ENCODE results near the gene SND1. TPM values are rescaled to one million over a fixed set of nuclear protein-coding genes. Genes with fewer than 3 reads are reported as not detected.

The SND1 gene
- total RNA-seq, 1 donor = 202 TPM

DNA sequence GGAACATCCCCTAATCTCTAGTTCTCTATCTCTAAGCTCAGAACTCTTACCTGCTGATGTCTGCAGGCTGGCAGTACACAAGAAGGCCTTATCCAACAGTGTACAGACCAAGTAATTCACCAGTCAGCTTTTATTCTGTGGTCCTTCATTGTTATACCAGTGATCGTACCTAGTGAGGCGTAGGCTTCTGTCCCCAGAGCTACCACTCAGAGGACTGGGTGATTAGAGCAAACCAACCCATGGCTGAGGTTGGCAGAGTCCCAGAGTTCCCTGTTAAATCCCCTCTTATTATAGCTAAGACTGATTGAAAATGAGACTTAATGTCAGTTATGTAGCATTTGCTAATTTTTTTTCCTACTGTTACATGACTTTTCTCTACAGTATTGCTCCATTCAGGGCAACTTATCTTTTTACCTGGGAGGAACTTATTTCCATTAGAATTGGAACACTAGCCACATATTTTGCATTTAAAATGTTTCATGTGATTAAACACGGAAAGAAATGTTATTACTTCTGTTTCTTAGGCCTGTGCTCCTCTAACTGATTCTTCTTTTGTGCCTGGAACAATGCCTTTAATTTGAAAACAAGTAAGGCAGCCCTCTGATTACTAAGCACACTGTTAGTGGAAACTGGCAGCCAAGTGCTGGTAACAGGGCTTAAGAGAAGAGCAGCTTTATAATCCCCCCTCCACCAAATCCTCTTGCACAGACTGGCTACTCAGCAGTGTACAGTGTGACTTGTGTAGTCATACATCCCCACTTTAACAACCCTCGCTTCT, 252.1 kb downstream of the SND1 start:
- DNase-seq (ENCODE audit: low read depth) = no peak
- H3K4me3 ChIP-seq (ENCODE audit: low read depth, low read length) = no peak overlapping the region
- TF ChIP-seq, protein P1, sequence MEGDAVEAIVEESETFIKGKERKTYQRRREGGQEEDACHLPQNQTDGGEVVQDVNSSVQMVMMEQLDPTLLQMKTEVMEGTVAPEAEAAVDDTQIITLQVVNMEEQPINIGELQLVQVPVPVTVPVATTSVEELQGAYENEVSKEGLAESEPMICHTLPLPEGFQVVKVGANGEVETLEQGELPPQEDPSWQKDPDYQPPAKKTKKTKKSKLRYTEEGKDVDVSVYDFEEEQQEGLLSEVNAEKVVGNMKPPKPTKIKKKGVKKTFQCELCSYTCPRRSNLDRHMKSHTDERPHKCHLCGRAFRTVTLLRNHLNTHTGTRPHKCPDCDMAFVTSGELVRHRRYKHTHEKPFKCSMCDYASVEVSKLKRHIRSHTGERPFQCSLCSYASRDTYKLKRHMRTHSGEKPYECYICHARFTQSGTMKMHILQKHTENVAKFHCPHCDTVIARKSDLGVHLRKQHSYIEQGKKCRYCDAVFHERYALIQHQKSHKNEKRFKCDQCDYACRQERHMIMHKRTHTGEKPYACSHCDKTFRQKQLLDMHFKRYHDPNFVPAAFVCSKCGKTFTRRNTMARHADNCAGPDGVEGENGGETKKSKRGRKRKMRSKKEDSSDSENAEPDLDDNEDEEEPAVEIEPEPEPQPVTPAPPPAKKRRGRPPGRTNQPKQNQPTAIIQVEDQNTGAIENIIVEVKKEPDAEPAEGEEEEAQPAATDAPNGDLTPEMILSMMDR (IDR thresholded peaks at IDR 0.05; ENCODE audit: insufficient read depth, low read length) = no peak

DNA sequence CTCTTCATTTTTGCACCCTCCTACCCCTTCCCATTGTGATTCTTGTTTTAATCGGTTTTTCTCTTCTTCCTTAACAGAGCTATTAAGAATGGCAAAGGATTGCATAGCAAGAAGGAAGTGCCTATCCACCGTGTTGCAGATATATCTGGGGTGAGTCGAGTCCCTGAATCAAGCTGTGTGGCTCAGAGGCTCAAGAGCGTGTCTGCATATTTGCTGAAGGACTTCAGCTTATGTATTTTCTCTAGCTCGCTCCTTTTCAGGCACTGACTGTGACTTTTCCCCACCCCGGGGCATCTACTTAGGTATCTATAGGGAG, 252.6 kb downstream of the SND1 start:
- no peak overlapping the region for H3K4me3 ChIP-seq (ENCODE audit: low read depth, low read length)
- TF ChIP-seq, protein P1 (IDR thresholded peaks at IDR 0.05; ENCODE audit: insufficient read depth, low read length) = no peak
- DNase-seq (ENCODE audit: low read depth) = no peak

DNA sequence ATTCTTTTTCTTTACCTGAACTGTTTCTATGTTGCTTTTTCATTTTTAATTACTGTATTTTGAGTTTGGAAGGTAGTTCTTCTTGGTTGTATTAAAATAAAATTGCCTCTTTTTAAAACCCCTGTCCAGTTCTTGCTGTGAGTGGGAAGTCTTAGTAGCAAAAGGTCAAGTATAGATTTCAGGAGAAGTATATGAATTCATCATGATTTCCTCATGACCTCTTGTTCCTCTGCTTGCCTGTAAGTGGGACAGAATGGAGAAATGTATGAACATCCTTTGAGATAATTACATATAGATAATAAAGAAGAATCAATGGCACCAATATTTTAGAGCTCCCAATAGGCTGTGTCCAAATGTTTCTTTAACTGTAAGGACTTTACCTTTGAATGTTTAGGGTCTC, 253.0 kb downstream of the SND1 start:
- H3K4me3 ChIP-seq (ENCODE audit: low read depth, low read length) = no peak overlapping the region
- TF ChIP-seq, protein P1 (IDR thresholded peaks at IDR 0.05; ENCODE audit: insufficient read depth, low read length) = no peak
- no peak for DNase-seq (ENCODE audit: low read depth)

DNA sequence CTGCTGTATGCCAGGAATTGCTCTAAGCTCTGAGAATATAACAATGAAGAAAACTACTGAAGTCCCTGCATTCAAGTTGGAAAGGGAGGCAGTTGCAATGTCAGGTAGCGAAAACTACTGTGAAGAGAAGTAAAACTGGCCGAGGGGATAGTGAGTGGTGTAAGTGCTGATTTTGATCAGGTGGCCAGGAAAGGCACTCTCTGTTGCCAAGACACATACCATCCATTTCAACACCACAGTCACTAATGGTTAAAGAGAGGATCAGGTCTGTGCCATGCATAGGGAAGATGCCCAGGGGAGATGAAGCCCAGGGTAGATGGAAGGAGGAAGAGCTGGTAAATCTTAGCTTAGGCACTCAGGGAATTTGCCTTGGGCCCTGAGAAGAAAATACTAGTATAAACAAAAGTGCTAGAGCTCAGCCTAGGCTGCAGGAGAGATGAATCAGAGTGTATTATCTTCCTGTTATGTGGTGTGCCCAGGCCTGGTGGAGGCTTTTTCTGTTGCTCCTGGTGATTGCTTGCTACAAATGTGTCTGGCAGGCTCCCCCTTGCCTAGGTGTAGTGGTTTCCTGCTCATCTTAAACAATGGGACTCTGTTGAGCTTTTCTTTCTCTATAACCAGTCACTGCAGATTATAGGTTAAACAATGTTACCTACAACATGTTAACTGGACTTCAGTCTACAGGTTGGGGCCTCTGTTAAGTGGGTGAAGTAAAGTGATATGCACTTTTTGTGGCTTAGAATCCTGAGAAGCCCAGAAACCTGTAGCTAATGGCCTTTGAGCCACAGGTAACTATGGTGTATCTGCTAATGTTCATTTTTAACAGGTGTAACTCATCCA, 253.7 kb downstream of the SND1 start:
- no peak overlapping the region for H3K4me3 ChIP-seq (ENCODE audit: low read depth, low read length)
- TF ChIP-seq, protein P1 (IDR thresholded peaks at IDR 0.05; ENCODE audit: insufficient read depth, low read length) = no peak
- DNase-seq (ENCODE audit: low read depth) = peak; percentile 46

DNA sequence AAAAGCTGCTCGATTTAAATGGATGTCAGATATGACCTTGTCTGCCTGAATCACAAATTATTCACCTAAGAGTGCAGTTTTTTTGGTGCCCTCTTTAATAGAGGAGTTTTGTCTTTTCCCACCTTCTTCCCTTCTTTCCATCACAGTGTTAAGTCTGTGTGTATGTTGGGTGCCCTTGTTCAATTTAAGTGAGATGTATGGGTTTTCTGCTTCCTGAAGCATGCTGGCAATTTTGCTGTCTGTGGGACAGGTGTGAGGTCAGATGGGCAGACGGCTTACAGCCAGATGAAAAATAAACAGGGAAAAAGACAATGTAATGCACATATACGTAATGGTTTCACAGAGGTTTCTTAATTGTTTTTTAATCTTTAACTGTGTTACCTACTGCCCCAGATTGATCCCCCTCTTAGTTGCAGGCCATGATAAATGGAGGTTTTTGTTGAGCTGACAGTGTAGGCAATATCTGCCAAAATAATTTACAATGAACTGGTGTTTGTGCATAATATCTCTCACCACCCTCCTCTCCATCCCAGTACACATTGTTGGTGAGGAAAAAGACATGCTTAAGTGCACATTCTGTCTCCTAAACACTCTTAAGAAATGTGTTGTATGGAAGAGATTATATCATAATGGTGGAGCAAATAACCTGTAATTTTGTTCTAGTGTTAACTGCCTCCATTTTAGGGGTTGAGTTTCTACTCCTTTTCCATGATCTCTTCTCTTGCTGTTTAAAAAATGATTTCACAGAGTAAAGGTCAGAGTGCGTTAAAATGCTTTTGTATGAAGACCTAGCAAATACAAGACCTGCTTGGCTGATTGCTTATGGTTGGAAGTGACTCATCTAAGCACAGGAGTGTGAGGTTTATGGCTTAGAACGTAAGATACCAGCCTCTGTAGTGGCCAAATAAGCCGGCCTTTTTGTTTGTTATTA, 255.4 kb downstream of the SND1 start:
- no peak overlapping the region for H3K4me3 ChIP-seq (ENCODE audit: low read depth, low read length)
- no peak for DNase-seq (ENCODE audit: low read depth)
- TF ChIP-seq, protein P1 (IDR thresholded peaks at IDR 0.05; ENCODE audit: insufficient read depth, low read length) = no peak

DNA sequence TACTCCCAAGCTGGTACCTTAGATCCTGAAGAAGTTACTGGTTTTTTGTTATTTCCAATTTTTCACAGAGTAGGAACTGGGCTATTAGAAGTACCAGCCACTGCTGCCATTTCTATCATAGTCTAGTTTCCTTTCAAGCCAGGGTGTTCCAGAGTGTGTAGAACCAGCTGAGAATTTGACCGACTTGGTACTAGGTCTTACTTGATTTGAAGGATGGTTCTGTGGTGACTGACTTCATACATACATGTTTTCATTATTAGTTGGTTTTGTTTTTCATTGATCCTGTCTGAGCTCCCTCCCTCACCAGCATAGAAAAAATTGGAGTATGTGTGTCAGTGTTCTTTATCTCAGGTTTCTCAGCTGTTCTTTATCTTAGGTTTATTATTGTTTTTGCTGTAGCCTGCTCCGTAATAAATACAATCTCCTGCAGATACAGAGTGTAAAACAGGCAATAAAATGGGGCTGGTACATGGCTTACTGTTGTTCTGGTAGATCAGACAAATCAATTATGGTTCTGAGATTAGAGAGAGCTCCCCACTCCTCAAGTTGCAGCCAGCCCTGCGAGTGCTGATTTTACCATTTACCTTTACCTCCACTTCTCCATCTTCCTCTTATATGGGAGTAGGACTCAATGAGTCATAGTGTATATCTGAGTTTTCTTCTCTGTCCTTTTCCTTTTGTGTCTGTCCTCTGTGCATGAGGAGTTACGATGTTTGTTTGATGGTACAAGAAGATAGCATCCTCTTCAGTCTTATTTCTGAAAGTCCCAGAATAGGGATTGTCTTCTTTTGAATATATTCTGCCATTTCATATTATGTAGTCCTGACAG, 256.6 kb downstream of the SND1 start:
- TF ChIP-seq, protein P1 (IDR thresholded peaks at IDR 0.05; ENCODE audit: insufficient read depth, low read length) = no peak
- H3K4me3 ChIP-seq (ENCODE audit: low read depth, low read length) = no peak overlapping the region
- no peak for DNase-seq (ENCODE audit: low read depth)
